Omental fat pad (tissue), 4 donors: ENCODE data around the gene TMEM47. TPM values are rescaled to one million over a fixed set of nuclear protein-coding genes. Genes with fewer than 3 reads are reported as not detected.

Experiments used
- ATAC-seq: fragments of 150-250 bp; one replicate; pipeline ENCODE4 v1.9.1; 2016; ENCODE audit warnings: mild to moderate bottlenecking, moderate library complexity; ENCODE audit not compliant: low FRiP score
- DNase-seq: peaks from one replicate; pipeline ENCODE4 v3.0.0-alpha.2; 2019; ENCODE audit warnings: low spot score
- CTCF ChIP-seq, 3 donors: fragments of 450-650 bp; IDR thresholded peaks; one replicate each; pipeline ENCODE4 v1.5.1; 2016 to 2017; ENCODE audit warnings: antibody characterized with exemption in 3 of 3, mild to moderate bottlenecking in 3 of 3, moderate library complexity in 2 of 3
- total RNA-seq, 4 donors: library from RNA; depleted of rRNA; stranded (reverse); fragments of >200 nt; gene quantifications; one replicate each; pipeline ENCODE4 v1.1.0, GENCODE V29; 2016

Gene TMEM47
- total RNA-seq, 4 donors from 2014 or later, result 24.4 to 82.0 (median 30.3) TPM

- DNase-seq, result no peak
- ATAC-seq, result no peak
- TF ChIP-seq CTCF (IDR thresholded peaks at IDR 0.05), result no peak
These were observed 24.7 kb downstream of the TMEM47 start for GRCh38 chrX:34632384-34632783.

GRCh38 chrX:34631479-34632220, 25.4 kb downstream of the TMEM47 start:
- ATAC-seq, result no peak
- TF ChIP-seq CTCF (IDR thresholded peaks at IDR 0.05), result no peak
- no peak for DNase-seq

- DNase-seq, result no peak
These were observed 27.5 kb downstream of the TMEM47 start for GRCh38 chrX:34629572-34629971.

GRCh38 chrX:34624416-34624815, 32.7 kb downstream of the TMEM47 start:
- DNase-seq (no peak), ATAC-seq (no peak)
- TF ChIP-seq CTCF (IDR thresholded peaks at IDR 0.05), result no peak

More at GRCh38 chrX:34629572-34629971, 27.5 kb downstream of the TMEM47 start:
- no peak for ATAC-seq
- TF ChIP-seq CTCF (IDR thresholded peaks at IDR 0.05), result no peak

- ATAC-seq, result no peak
- DNase-seq, result no peak
- TF ChIP-seq CTCF (IDR thresholded peaks at IDR 0.05), result no peak
These were observed 37.2 kb downstream of the TMEM47 start for GRCh38 chrX:34619920-34620319.

GRCh38 chrX:34612036-34612435, 45.0 kb downstream of the TMEM47 start:
- no peak for DNase-seq

More at GRCh38 chrX:34612036-34612435, 45.0 kb downstream of the TMEM47 start:
- no peak for TF ChIP-seq CTCF (IDR thresholded peaks at IDR 0.05)
- no peak for ATAC-seq
